Stimulated activated CD8-positive, alpha-beta memory T cell treated with anti-CD3 and anti-CD28 coated beads, Interleukin-15, amount 100 ng/mL, for 24 hours (primary cell): ENCODE data around the gene POLR2C.

Source experiments
- DNase-seq: peaks from one replicate; pipeline ENCODE4 v3.0.0-alpha.2; 2020; ENCODE audit warnings: low read depth

Gene POLR2C

GRCh38 chr16:57504001-57504400, 41.5 kb downstream of the POLR2C start:
- DNase-seq = no peak

DNA sequence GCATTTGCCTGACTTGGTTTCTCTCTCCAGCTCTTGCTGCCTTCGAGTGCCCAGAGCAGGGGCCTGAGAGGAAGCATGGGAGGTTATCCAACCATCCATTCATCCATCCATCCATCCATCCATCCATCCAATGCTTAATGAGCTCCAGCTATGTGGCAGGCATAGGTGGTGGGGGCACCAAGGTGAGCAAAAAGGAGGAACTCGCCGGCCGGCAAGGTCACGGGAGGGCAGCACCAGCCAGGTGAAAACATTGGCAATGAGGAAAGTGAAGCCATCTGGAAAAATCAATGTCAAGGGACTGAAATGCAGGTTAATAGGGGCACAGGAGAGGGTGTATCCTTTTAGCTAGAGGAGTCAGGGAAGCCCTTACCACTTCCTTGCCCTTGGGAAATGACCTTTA, 42.0 kb downstream of the POLR2C start:
- DNase-seq = no peak

DNA sequence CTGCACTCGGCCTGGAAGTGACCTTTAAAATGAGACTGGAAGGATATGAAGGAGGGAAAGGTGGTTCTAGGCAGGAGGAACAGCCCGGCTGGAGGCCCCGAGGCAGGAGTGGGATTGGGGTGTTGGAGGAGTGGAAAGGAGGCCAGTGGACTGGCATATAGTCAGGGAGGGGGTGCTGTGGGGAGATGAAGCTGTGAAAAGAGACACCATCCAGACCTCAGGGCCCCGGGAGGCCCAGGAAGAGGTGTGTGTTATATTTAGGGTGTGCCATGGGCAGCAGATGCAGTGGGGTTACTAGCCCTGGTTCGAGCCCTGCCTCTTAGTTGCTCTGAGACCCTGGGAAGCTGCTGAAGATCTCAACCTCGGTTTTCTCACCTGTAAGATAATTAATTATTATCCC, 42.7 kb downstream of the POLR2C start:
- DNase-seq = no peak

DNA sequence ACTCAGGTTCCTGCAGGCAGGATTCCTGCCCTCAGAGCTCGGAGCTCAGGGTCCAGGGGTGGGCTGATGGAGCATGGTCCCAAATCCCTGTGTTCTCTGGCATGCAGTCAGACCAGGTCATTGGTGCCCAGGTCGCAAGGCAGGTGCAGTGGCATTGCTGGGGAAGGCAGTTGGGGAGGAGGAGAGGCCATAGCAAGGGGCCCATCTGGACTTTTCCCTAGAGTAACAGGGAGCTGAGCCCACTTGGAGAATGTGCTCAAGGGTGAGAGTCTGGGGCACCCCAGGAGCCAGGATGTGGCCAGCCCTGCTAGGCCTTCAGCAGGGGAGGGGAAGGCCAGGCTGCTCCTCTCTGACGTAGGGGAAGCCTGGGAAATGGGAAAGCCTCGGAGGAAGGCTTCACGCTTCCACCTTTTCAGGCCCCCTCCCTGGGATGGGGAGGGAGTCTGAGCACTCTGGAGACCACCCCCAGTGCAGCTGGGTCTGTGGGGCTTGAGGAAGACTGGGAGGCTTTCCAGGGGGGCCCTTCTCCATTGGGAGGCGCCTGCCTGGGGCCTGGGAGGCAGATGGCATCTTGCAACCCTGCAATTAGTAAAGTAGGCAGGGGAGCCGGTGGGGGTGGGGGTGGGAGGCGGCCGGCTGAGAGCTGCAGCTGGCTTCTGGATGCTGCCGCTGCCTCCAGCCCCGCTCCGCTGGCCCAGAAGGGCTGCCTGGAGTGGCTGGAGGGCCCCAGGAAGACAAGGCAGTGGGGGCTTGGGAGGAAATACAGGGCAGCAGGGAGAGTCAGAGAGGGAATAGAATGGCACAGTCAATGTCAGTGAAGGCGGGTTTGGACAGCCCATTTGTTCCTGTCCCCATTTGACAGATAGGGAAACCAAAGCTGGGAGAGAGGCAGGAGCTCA, 44.9 kb downstream of the POLR2C start:
- no peak for DNase-seq

GRCh38 chr16:57508035-57508425, 45.6 kb downstream of the POLR2C start:
- DNase-seq = no peak

- DNase-seq = no peak
Observed at GRCh38 chr16:57509231-57509923, 46.9 kb downstream of the POLR2C start.

DNA sequence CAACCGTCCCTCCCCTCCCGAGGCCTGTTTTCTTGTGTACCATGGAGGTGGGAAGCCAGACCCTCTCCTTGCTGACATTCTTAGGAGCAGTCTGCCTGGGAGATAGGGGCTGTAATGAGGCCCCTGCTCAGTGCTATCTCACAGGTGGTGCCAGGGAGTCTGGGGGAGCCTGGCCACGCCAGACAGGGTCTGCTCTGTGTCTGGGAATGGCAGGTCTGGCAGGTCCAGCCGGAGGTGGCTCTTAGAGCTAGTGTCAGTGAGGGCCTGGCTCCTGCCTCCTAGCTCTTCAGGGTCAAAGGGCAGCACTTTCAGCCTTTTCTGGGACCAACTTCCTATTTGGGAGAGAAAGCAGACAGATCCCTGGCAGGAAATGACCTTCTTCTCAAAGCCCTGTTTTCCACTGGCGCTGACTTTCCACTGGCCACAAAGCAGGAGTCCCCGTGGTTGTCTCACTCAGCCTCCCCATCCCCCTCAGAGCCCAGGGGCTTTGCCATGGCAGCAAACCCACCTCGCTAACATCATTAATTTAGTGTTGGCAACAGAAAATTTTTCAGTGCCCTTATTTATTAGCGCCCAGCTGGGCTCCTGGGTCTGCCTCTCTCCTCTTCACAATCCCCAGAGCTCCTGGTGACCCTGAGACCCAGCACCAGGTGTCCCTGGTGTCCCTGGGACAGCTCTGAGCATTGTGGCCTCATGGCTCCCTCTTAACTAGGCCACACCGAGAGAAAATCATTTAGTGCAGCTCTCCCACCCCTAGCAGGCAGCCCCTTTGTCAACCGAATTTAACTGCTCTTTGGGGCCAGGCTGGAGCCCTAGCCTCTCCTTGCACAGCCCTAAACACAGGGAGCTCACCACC, 47.8 kb downstream of the POLR2C start:
- no peak for DNase-seq

GRCh38 chr16:57512296-57513001, 50.0 kb downstream of the POLR2C start:
- no peak for DNase-seq

DNA sequence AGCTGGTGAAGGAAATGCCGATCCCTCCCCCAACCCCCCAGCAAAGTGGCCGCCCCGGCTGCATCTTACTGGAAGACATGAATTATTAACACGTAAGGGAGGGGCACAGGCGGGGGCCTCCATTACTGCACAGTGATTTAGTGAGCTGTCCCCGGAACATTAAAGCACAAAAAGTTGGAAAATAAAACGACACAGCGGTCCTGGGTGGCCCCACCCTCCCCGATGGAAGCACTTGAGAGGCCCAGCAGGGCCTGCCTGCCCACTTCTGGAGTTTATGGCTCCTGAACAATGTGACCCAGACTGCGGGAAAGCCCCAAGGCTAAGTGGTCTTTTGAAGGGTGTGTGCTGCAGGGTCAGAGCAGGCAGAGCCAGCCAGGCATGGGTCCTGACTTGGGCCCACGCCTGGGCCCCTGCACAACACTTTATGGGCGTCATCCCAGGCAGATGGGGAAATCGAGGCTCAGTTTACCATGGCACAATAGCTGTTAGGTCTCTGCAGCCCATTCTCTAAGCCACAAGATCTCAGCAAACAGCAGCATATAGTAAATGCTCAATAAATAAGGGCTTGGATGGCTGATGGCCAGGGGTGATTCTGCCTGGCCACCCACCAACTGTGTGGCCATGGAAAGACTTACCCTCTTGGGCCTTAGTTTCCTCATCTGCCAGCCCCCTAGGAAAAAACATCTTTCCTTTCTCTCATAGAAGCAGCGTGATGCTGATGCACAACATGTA, 51.1 kb downstream of the POLR2C start:
- no peak for DNase-seq

DNA sequence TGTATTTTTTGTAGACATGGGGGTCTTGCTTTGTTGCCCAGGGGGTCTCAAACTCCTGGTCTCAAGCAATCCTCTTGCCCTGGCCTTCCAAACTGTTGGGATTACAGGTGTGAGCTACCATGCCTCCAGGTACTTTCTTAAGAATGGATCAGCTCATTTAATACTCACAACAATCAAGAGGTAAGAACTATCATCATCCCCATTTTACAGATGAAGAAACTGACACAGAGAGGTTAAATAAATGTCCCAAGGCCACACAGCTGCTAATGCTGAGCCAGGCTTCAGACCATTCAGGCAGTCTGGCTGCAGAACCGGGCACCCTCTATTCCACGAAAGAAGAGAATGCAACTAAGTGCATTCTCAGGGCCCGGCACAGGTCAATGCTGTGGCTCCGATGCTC, 51.9 kb downstream of the POLR2C start:
- DNase-seq = no peak

- no peak for DNase-seq
Observed at GRCh38 chr16:57514791-57515600, 52.5 kb downstream of the POLR2C start.

DNA sequence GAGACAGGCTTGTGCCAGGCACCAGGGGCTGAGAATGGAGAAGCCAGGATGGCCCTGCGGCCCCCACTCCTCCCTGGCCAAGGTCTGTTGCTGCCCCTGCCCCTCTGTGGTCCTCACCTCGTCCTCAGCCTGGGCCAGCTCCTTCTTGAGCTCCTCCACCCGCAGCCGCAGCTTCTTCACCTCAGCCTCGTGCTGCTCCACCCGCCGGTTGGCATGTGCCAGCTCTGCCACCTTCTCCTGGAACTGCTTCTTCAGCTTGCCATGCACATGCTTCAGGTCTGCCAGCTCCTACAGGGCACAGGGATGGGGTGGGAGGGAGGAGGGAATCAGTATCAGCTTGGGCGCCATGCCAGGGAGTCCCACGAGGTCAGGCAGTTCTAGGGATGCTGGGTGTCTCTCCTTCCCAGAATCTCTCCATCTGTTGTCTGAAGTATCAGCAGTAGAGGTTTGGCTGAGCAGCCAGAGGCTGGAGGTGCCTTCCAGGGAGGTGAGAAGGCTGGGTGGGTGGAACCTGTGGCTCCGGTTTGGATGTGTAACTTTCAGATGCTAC, 53.8 kb downstream of the POLR2C start:
- no peak for DNase-seq

DNA sequence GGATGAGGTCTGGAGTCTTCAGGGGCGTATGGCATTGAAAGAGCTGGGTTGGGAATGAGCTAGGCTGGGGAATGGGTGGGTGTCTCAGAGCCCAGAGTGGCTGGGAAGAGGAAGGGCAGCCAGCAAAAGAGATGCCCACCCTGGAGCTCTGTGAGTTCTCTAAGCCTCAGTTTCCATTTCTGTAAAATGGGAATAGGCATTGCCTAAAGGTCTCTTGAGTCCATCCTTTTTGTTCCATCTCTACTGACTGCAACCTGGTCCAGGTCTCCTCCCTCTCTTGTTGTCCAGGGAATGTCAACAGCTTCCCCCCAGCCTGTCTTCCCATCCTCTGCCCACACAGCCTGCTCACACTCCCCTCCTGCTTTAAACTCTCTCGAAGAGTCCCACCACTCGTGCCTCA, 54.3 kb downstream of the POLR2C start:
- DNase-seq = no peak

GRCh38 chr16:57517397-57518367, 55.2 kb downstream of the POLR2C start:
- DNase-seq = no peak

GRCh38 chr16:57518520-57518919, 56.0 kb downstream of the POLR2C start:
- DNase-seq = no peak

DNA sequence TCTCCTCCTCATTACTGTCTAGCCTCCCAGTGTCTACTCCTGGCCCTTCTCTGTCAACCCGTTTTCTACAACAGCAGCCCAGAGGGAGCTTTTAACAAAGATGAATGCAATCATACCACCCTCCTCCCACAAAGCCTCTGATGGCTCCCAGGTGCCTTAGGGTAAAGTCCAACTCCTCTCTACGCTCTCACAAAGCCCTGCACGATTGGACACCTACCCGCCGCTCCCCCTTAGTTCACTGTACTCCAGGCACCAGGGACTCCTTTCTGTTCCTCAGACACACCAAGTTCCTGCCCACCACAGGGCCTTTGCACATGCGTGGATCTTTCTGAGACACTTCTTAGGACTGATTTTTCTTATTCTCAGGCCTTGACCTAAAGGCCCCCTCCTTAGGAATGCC, 56.4 kb downstream of the POLR2C start:
- no peak for DNase-seq

- peak; percentile 66 for DNase-seq
Observed at GRCh38 chr16:57519796-57520360, 57.4 kb downstream of the POLR2C start.
